Spinal cord (tissue), 10 donors: ENCODE measurements around the gene CAPN11. TPM values are rescaled to one million over a fixed set of nuclear protein-coding genes. Genes with fewer than 3 reads are reported as not detected.
A peak's percentile ranks its signal among the peaks of the same experiment; 100 is the strongest.

Source experiments
- DNase-seq, 6 donors: peaks; one replicate each; pipeline versions ENCODE4 v3.0.0 to v3.0.0-alpha.2; 2013 to 2015; ENCODE audit warnings: low spot score in 6 of 6, low read depth in 4 of 6
- H3K27ac ChIP-seq: one replicate; pipeline ENCODE4 v1.5.1; 2013; ENCODE audit warnings: low read depth, low read length, control low read depth
- H3K27me3 ChIP-seq: one replicate; pipeline ENCODE4 v1.6.1; 2013; ENCODE audit warnings: low read length; ENCODE audit not compliant: control insufficient read depth, insufficient read depth
- H3K36me3 ChIP-seq: one replicate; pipeline ENCODE4 v1.6.1; 2013; ENCODE audit warnings: low read length; ENCODE audit not compliant: control insufficient read depth, insufficient read depth
- H3K4me1 ChIP-seq: one replicate; pipeline ENCODE4 v1.6.1; 2013; ENCODE audit warnings: low read length; ENCODE audit not compliant: control insufficient read depth, insufficient read depth
- H3K4me3 ChIP-seq: one replicate; pipeline ENCODE4 v1.5.1; 2013; ENCODE audit warnings: low read depth, low read length, control low read depth
- H3K9me3 ChIP-seq: one replicate; pipeline ENCODE4 v1.6.1; 2013; ENCODE audit warnings: low read length; ENCODE audit not compliant: control insufficient read depth, insufficient read depth
- WGBS: methylation state at CpG from one replicate; pipeline ENCODE4 v1.1.5; 2013; ENCODE audit warnings: missing lambda C conversion rate; ENCODE audit not compliant: insufficient coverage; 5-methylcytosine and 5-hydroxymethylcytosine counted together
- polyA plus RNA-seq, 2 donors: library from polyadenylated mRNA; unstranded; fragments of 120-200 nt; gene quantifications; one replicate each; pipeline ENCODE4 v1.2.1, GENCODE V29; 2013; ENCODE audit not compliant: insufficient read length in 2 of 2
- total RNA-seq, 2 donors: library from RNA; depleted of rRNA in 1 of 2; stranded (reverse); fragments of 120-200 nt in 1 of 2; fragments of >200 nt in 1 of 2; gene quantifications; one replicate each; pipeline versions ENCODE4 v1.2.3 to v1.2.4, GENCODE V29; 2013 to 2014
- donor health status: healthy.

CAPN11 gene
- total and polyA plus RNA-seq, 4 donors, result 0.17 to 0.20 (median 0.17) TPM; not detected in 1

GRCh38 chr6:44224029-44224964, 65.7 kb downstream of the CAPN11 start:
- H3K4me3 ChIP-seq, result peak overlapping the region; percentile 32
- WGBS, result 47% methylated on average over 3 of the region's 18 CpGs
- DNase-seq, result peak in 1 of 6 donors; percentile 57
- peaks cover 75% of the 10 kb centered on the region for H3K4me1 ChIP-seq
- H3K36me3 ChIP-seq, result peaks cover 13% of the 10 kb centered on the region
- H3K27ac ChIP-seq, result no peak overlapping the region
- peaks cover 3% of the 10 kb centered on the region for H3K27me3 ChIP-seq
- H3K9me3 ChIP-seq, result no peaks in the 10 kb centered on the region

GRCh38 chr6:44224965-44225305, 66.3 kb downstream of the CAPN11 start:
- H3K9me3 ChIP-seq, result no peaks in the 10 kb centered on the region
- H3K4me1 ChIP-seq, result peaks cover 69% of the 10 kb centered on the region
- no peak for DNase-seq
- H3K4me3 ChIP-seq, result no peak overlapping the region
- H3K27ac ChIP-seq, result no peak overlapping the region
- H3K36me3 ChIP-seq, result peaks cover 20% of the 10 kb centered on the region
- no CpG with 5 or more reads among the region's 4 CpGs for whole genome bisulfite sequencing
- peaks cover 2% of the 10 kb centered on the region for H3K27me3 ChIP-seq

DNA sequence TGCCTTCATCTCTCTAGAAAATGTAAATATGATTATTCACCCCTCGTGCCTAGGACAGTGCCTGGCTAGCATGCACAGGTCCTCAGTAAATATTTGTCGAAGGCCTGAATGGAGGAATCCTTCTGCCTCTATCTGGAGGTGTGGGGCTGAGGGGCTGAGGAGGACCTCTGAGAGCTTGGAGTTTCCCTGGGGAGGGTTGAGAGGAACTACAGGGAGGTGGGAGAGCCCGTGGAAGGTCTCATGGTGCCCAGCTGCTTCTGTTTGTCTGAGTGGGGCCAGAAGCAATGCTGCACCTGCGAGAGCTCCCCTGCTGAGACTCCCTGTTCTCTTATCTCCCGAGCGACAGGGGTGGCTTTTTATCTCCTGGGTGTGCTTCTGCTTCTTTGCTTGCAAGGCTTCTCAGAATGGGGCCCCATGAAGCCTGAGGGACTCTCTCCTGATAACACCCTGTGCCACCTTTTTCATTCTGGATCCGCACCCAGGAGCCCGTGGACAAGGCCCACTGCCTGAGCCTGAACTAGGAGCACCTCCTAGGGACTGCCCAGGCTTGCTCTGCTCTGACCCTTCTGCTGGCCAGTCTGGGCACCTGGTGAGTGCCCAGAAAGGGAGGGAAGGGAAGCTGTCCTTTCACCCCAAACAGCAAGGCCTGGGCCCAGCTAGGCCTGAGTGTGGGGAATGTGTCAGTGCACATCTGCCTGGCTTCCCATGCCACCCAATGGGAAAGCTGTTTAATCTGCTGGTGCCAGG, 67.1 kb downstream of the CAPN11 start:
- 77% methylated on average over 7 of the region's 8 CpGs for WGBS
- Histone ChIP-seq H3K27me3 (no peaks in the 10 kb centered on the region), H3K27ac (no peak overlapping the region), H3K4me3 (no peak overlapping the region), H3K36me3 (peaks cover 25% of the 10 kb centered on the region), H3K4me1 (peaks cover 67% of the 10 kb centered on the region), H3K9me3 (no peaks in the 10 kb centered on the region)
- DNase-seq, result no peak

DNA sequence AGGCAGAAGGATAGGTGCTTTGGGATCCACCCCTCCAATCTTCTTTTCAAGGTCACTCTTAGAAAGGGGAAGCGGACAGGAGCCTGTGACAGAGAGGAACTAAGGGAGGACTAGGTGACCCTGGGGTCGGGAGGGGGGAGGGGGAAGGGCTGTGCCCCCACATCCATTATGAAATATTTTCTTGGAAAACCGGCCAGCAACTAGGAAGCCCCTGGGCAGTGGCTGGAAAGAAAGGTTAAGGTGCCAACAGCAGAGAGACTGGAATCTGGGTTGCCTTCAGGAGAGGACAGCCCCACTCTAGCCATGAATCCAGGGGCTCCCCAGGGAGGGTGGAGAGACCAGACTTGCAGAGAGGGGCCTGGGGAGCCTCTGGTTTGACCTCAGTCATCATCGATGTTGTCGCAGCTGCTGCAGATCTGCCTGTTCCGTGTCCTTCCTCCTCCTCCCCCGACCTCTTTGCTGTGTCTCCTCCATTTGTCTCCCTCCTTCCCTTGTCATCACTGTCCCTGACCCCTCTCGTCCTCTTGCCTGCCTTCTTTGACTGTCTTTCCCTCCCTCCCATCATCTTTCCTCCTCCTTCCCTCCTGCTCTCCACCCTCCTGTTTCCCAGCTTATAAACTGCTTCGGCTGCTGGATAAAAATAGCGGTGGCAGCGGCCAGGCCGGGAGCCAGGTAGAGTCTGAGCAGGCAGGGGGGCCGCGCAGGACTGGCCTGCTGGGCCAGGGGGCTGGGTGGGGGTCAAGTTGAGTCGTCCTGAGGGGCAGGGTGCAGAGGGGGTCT, 67.9 kb downstream of the CAPN11 start:
- Histone ChIP-seq H3K27ac (no peak overlapping the region), H3K27me3 (no peaks in the 10 kb centered on the region), H3K4me3 (no peak overlapping the region), H3K36me3 (peaks cover 33% of the 10 kb centered on the region), H3K4me1 (peaks cover 61% of the 10 kb centered on the region), H3K9me3 (no peaks in the 10 kb centered on the region)
- 40% methylated on average over 10 of the region's 15 CpGs for WGBS
- DNase-seq, result peak in 1 of 6 donors; percentile 28

GRCh38 chr6:44227148-44227793, 68.7 kb downstream of the CAPN11 start:
- H3K4me1 ChIP-seq, result peaks cover 56% of the 10 kb centered on the region
- 90% methylated on average over 6 of the region's 7 CpGs for WGBS
- no peak overlapping the region for H3K27ac ChIP-seq
- peaks cover 33% of the 10 kb centered on the region for H3K36me3 ChIP-seq
- H3K9me3 ChIP-seq, result no peaks in the 10 kb centered on the region
- no peak for DNase-seq
- H3K4me3 ChIP-seq, result no peak overlapping the region
- H3K27me3 ChIP-seq, result no peaks in the 10 kb centered on the region

GRCh38 chr6:44228031-44228430, 69.4 kb downstream of the CAPN11 start:
- Histone ChIP-seq H3K9me3 (no peaks in the 10 kb centered on the region), H3K4me3 (no peak overlapping the region), H3K4me1 (peaks cover 54% of the 10 kb centered on the region), H3K36me3 (peaks cover 40% of the 10 kb centered on the region), H3K27ac (no peak overlapping the region), H3K27me3 (no peaks in the 10 kb centered on the region)
- DNase-seq, result no peak
- WGBS, result 93% methylated on average over 2 of the region's 6 CpGs

DNA sequence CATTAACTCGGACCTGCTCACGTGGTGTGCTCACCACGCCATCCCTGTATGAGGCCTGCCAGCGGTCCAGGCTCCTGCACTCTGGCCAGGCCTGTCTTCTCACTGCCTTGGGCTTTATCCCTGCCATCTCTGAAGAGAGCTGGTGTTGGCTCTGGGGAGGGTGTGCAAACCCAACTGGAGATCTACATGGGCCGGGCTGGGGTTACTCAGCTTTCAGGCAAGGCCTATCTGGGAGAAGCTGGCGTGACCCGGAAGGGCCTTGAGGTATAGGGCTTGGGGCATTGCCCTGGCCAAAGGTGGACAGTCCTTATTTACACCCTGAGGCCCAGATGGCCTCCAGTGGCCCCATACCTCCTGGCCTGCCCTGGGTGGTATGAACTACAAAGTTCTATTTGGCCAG, 69.8 kb downstream of the CAPN11 start:
- Histone ChIP-seq H3K4me3 (no peak overlapping the region), H3K9me3 (no peaks in the 10 kb centered on the region), H3K27ac (no peak overlapping the region), H3K36me3 (peaks cover 44% of the 10 kb centered on the region), H3K27me3 (no peaks in the 10 kb centered on the region), H3K4me1 (peaks cover 56% of the 10 kb centered on the region)
- DNase-seq, result no peak
- WGBS, result 92% methylated on average over 7 of the region's 7 CpGs

GRCh38 chr6:44228836-44229235, 70.2 kb downstream of the CAPN11 start:
- Histone ChIP-seq H3K27me3 (no peaks in the 10 kb centered on the region), H3K36me3 (peaks cover 47% of the 10 kb centered on the region), H3K4me3 (no peak overlapping the region), H3K4me1 (peaks cover 58% of the 10 kb centered on the region), H3K27ac (no peak overlapping the region), H3K9me3 (no peaks in the 10 kb centered on the region)
- 75% methylated on average over 4 of the region's 5 CpGs for WGBS
- DNase-seq, result no peak
